Testis (tissue), 2 donors: ENCODE measurements around the gene FIBIN.

Source experiments
- POLR2A ChIP-seq: fragments of 450-650 bp; IDR thresholded peaks from one replicate; pipeline ENCODE4 v1.6.1; 2017; ENCODE audit warnings: antibody characterized with exemption, mild to moderate bottlenecking, moderate library complexity
- TF ChIP-seq, protein P1 (sequence below), 3 experiments: fragments of 450-650 bp in 2 of 3; fragments of 200-600 bp in 1 of 3; sonication (generic) in 1 of 3; IDR thresholded peaks; one replicate each; pipeline ENCODE4 v1.5.1; 2016 to 2019; ENCODE audit warnings: antibody characterized with exemption in 3 of 3, mild to moderate bottlenecking in 2 of 3, moderate library complexity in 1 of 3

DNA sequence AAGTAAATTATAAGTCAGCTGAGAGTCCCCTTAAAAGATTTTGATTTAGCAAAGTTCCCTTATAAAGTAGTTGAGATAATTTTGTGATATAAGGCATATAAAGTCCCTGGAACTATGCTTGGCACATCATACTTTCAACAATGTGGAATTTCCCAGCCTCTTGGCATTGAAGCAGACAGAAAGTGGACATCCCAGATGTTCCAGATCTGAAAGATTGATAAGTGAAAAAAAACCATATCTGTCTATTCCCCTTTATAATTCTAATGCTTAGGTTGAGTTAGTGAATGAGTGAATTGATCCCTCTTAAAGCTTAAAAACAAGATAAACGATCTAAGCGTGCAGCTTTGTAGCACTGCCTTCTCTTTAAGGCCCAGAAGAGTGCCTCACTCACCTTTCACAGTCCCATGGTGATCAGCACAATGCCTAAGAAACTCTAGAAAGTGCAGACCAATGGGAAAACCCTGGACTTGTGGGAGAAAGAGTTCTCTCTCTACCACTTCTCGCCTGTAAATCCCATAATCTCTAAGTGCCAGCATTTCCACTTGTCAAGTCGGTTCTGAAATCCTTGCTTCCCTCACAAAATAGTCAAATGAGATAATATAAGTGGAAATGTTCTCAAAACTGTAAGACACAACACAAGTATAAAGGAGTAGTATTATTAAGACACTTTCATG is 17.8 kb downstream of the FIBIN start:
- TF ChIP-seq, protein P1, sequence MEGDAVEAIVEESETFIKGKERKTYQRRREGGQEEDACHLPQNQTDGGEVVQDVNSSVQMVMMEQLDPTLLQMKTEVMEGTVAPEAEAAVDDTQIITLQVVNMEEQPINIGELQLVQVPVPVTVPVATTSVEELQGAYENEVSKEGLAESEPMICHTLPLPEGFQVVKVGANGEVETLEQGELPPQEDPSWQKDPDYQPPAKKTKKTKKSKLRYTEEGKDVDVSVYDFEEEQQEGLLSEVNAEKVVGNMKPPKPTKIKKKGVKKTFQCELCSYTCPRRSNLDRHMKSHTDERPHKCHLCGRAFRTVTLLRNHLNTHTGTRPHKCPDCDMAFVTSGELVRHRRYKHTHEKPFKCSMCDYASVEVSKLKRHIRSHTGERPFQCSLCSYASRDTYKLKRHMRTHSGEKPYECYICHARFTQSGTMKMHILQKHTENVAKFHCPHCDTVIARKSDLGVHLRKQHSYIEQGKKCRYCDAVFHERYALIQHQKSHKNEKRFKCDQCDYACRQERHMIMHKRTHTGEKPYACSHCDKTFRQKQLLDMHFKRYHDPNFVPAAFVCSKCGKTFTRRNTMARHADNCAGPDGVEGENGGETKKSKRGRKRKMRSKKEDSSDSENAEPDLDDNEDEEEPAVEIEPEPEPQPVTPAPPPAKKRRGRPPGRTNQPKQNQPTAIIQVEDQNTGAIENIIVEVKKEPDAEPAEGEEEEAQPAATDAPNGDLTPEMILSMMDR (IDR thresholded peaks at IDR 0.05): no peak
- no peak for TF ChIP-seq POLR2A
